HG03139 (cell line): ENCODE measurements around the gene NUDCD3.

Experiments used
- ATAC-seq: cut with Tn5 transposase; IDR thresholded peaks from one replicate; pipeline ENCODE4 v1.9.1; 2021; ENCODE audit not compliant: unreplicated experiment

NUDCD3 gene

DNA sequence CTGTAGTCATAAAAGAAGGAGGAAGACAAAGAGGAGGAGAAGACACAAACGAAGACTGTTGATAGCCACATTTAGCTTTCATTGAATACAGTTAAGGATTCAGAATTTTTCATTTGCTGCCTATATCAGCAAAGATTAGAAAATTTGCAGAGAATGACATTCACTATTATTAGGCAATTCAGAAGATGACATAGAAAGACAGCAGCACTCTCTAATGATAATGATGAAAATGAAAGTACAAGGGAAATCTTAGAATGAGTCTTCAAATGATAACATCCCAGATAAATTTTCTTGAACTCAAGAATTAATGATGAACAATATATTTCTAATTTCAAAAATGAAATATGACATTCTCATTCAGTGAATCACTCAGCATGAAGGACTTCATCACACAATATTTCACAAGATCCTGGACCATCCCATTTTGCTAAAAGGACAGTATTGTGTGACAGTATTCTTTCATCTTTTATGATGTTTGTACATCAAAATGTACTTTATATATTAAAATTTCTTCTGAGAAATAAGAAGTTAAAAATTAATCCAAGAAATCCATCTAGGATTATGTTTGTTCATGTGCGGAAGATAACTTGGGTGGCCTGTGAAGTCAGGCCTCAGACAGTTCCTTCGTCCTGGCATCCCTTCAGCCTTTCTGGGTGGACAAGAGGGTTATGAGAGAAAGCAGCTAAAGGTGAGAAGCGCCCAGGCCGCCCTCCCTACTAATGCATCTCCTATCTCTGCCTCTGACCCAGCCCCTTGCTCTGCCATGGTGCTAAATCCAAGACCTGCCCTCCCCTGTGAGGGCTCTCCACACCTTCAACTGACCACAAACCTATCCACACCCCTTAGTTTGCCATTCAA lies 117.7 kb downstream of the NUDCD3 start:
- no peak for ATAC-seq

- no peak for ATAC-seq
Observed at GRCh38 chr7:44368885-44369284, 121.6 kb downstream of the NUDCD3 start.

DNA sequence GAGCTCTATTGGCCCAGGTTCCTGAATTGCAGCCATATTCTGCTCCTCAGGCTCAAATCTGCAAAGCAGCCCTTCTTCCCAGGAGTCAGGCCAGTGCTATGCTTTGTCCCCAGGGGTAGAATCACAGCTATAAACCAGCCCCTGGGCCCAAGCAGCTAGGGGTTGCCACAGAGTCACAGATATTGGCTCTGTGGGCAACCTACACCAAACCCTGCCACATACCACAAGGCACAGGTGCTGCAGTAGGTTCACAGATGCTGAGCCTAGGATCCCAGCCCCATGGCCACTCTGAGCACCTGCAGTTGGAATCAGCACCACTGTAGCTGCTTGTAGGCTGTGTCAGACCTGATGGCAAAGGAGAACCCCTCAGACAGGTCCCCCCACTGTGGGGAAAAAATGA lies 122.0 kb downstream of the NUDCD3 start:
- no peak for ATAC-seq

- ATAC-seq = no peak
Observed at GRCh38 chr7:44367475-44368043, 122.9 kb downstream of the NUDCD3 start.

DNA sequence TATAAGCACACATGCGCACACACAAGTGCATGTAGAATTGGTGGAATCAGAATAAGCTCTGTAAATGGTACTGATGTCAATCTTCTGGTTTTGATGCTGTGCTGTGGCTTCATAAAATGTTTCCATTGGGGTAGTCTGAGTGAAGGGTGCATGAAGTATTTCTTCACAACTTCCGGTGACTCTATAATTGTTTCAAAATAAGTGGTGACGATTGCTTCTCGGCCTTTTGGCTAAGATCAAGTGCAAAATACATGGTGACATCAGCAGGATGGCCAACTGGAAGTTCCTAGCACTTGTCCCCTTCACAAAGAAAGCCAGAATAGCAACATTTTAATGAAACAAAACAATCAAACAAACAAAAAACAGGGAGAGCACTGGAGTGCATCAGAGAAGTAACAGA lies 123.5 kb downstream of the NUDCD3 start:
- ATAC-seq = no peak

DNA sequence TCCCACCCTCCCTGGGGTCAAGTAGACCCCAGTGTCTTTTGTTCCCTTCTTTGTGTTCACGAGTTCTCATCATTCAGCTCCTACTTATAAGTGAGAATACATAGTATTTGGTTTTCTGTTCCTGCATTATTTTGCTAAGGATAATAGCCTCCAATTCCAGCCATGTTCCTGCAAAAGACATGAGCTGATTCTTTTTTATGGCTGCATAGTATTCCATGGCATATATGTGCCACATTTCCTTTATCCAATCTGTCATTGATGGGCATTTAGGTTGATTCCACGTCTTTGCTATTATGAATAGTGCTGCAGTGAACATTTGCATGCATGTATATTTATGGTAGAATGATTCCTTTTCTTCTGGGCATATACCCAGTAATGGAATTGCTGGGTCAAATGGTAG lies 136.8 kb downstream of the NUDCD3 start:
- ATAC-seq = no peak

DNA sequence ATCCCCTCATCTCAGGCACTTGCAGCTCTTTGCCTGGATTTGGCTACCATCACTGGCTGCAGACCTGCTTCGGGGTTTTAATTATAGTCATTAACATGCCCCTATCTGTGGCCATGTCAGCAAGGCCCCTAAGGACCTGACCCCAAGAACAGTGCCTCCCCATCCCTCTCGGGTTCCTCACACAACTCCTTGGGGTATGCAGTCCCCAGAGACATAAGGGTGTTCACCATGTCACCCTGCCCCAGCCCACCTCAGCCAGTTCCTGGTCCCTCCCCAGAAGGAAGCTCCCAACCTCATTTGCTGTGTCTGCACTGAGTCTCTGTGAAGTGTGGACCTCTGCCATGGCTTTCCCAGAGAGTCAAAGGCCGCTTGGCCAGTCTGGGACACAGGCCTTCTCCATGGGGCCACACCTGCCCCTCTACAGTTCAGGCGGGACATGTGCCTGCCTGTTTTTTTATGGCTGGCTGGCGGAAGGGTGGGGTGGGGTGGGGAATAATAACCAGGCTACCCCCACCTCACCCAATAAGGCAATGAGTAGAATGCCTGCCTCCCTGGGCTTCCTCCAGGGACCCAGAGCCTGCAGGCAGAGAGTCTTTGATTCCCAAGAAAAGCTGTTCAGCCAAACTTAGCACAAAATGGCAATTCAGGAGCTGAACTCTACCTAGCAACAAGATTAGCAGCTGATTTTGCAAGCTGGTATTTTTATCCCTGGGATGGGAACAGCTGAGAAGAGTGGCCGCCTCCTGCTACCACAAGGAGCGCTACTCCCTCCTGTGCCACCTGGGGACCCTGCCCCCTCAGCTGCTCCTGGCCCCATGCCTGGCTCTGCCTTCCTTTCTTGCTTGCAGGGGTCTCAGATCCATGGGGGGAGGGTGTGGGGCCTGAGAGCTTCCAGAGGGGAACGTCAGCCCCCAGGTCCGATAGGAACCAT lies 141.3 kb downstream of the NUDCD3 start:
- ATAC-seq = no peak

DNA sequence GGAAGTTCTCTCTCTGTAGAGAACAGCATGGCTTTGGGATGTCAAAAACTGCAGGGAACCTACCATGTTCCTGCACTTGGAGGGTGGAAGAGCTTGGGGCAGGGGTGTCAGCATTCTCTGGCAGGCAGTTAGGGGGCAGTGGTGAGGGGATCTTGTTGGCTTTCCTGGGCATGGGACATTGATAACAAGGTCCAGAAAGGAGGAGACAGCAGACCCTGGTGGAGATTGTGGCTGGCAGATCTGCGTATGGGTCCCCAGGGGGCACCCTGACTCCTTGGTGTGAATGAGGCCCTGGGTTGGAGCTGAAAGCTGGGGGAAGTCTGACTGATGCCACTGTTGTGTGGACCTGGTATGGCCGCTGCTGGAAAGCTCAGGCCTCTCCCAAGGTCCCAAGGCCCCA lies 142.2 kb downstream of the NUDCD3 start:
- no peak for ATAC-seq

GRCh38 chr7:44347546-44348114 lies 142.8 kb downstream of the NUDCD3 start:
- ATAC-seq = no peak

- no peak for ATAC-seq
Observed at GRCh38 chr7:44346063-44346462, 144.4 kb downstream of the NUDCD3 start.

GRCh38 chr7:44341401-44341800 lies 149.1 kb downstream of the NUDCD3 start:
- no peak for ATAC-seq

DNA sequence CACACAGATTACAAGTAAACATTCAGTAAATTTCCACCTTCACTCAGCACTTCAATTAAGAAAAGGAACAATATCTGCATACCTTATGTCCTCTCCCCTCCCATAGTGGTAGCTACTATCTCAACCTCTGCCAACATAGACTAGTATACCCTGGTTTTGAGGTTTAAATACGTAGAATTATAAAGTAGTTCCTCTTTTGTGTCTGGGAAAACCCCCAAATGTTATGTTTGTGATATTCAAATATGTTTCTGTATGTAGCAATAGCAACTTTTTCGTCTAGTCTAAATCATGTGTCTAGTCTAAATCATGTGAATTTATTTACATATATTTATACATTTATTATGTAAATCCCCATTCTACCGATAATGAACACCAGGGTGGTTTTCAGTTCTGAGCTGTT lies 151.9 kb downstream of the NUDCD3 start:
- ATAC-seq = no peak

DNA sequence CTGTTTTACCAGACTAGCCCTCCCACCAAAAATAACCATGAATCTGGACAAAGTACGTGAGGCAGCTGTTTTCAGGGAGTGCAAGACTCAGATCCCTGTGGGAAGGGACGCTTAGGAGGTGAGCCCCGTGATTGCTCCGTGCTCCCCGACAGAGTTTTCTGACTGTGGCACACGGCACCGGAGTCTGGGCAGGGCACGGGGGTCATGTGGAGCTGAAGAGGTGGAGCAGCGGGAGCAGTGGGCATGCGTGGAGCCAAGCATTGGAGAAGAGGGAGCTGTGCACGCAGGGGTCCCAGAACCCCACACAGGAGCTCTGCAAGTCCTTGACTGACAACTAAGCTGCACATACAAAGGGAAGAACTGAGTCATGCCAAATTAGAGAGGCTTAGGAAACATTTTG lies 154.0 kb downstream of the NUDCD3 start:
- ATAC-seq = no peak

DNA sequence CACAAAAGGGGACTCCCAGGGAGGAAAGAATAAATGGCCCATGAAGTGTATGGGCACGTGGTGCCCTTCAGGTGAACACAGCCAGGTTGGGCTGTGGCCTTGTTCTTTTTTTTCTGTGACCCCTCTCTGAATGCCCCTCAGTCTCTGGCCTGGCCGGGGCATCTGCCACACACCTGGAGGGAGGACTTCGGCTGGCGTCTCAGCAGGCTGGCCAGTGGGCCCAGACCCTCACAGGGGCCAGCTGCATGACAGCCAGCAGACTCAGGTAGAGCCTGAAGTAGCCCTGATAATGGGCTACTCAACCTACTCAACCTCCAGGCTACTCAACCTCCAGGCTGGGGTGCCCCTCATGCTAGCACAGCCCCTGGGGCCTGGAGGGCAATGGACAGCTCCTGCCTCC lies 155.3 kb downstream of the NUDCD3 start:
- no peak for ATAC-seq

- no peak for ATAC-seq
Observed at GRCh38 chr7:44334734-44335097, 155.7 kb downstream of the NUDCD3 start.

- ATAC-seq = no peak
Observed at GRCh38 chr7:44333911-44334733, 156.3 kb downstream of the NUDCD3 start.

DNA sequence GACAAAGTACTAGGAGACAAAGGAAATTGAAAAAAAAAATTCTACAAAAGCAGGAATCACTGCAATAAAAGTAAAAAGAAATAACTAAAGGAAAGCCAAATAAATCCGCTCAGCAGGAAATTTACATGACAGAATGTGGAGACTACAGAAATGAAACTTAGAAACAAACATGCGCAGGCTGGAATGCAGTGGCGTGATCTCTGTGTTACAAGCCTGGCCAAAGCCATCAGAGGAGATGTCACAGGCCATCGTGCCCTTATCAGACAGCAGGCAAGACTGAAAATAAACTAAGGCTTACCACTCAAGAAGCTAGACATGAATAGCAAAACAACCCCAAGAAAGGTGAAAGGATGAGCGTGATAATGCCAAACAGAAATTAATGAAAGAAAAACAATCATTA lies 158.8 kb downstream of the NUDCD3 start:
- no peak for ATAC-seq

DNA sequence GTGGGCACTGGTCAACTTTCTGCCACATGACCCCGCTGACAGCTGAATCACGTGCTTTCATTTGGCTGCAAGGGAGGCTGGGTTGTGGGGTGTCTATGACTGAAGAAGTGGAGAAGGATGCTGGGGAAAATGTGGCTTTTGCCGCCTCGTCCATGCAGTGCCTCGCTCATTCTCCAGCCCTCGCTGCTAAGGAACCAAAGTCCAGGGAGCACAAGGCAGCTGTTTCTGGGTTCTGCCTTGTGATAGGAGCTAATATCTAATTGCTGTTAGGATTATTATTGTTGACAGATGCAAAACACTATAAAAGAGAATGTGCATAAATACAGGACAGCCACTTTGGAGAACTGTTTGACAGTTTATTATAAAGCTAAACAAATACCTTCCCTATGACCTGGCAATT lies 160.1 kb downstream of the NUDCD3 start:
- no peak for ATAC-seq

GRCh38 chr7:44329888-44330287 lies 160.6 kb downstream of the NUDCD3 start:
- no peak for ATAC-seq
